K562 (cell line): ENCODE data around the gene CAPN8. TPM values are rescaled to one million over a fixed set of nuclear protein-coding genes. Genes with fewer than 3 reads are reported as not detected.

Experiments
- ATAC-seq: fragments of 200-7000 bp; cut with Tn5 transposase; 3 replicates; pipeline ENCODE4 v1.9.1; 2020; ENCODE audit warnings: moderate library complexity
- BruUV-seq: library from RNA; stranded (reverse); fragments of 400-500 nt; replicated peaks from 2 replicates; lab custom pipeline; 2021; lab: Mats Ljungman, UMichigan
- CTCF ChIA-PET: fragments of 300-600 bp; formaldehyde crosslinking; extraction: SDS; loops from one replicate; lab custom pipeline; 2021; ENCODE audit warnings: low intra/inter-chr PET ratio; lab: Yijun Ruan, JAX
- POLR2A ChIA-PET: fragments of 300-600, 350-650 bp; sonication (Branson Sonifier 250); formaldehyde crosslinking; extraction: SDS; loops from one replicate; lab custom pipeline; 2021; ENCODE audit warnings: antibody characterized with exemption, inconsistent platforms; lab: Yijun Ruan, JAX
- DNase-seq, 4 experiments: peaks; one replicate each; pipeline versions ENCODE4 v3.0.0 to v3.0.0-alpha.2; 2011 to 2018; ENCODE audit warnings: low spot score in 3 of 4, mixed read lengths in 3 of 4; ENCODE audit errors: extremely low read depth in 1 of 4
- FAIRE-seq: peaks from 2 replicates; lab custom pipeline; 2011; peaks lifted over from hg19 to GRCh38; lab: Jason Lieb, UNC
- H2AFZ ChIP-seq: 2 replicates; pipeline ENCODE4 v1.6.0; 2011; ENCODE audit warnings: low read depth, low read length, control low read depth, inconsistent platforms
- H3K27ac ChIP-seq: fragments of 200-600 bp; 3 replicates; pipeline ENCODE4 v1.8.0; 2011; ENCODE audit warnings: low read depth, mild to moderate bottlenecking, control low read depth, inconsistent platforms, low read length, moderate library complexity, mixed read lengths; ENCODE audit errors: extremely low read depth
- H3K27me3 ChIP-seq, 2 experiments: fragments of 300-600 bp in 1 of 2; 2 replicates in 1 of 2; 3 replicates in 1 of 2; pipeline versions ENCODE4 v1.6.0 to v1.8.0; 2011; ENCODE audit warnings: inconsistent platforms in 2 of 2, low read length in 2 of 2, mild to moderate bottlenecking in 1 of 2, mixed read lengths in 1 of 2, moderate library complexity in 1 of 2; ENCODE audit not compliant: control insufficient read depth in 2 of 2, insufficient read depth in 2 of 2
- H3K36me3 ChIP-seq: fragments of 300-600 bp; 3 replicates; pipeline ENCODE4 v1.8.0; 2011; ENCODE audit warnings: mild to moderate bottlenecking, low read length, inconsistent platforms; ENCODE audit not compliant: control insufficient read depth, insufficient read depth
- H3K4me1 ChIP-seq, 2 experiments: fragments of 200-600 bp in 1 of 2; replicated peaks in 1 of 2; 2 replicates in 1 of 2; 3 replicates in 1 of 2; pipeline versions ENCODE4 v1.5.1 to v1.8.0; 2011; ENCODE audit warnings: inconsistent platforms in 2 of 2, low read length in 2 of 2, mild to moderate bottlenecking in 1 of 2, mixed read lengths in 1 of 2, moderate library complexity in 1 of 2; ENCODE audit not compliant: control insufficient read depth in 2 of 2, insufficient read depth in 2 of 2
- H3K4me2 ChIP-seq: 2 replicates; pipeline ENCODE4 v1.6.1; 2011; ENCODE audit warnings: low read length, control low read depth, inconsistent platforms, mixed read lengths; ENCODE audit not compliant: insufficient read depth
- H3K4me3 ChIP-seq: fragments of 200-600 bp; sonication (generic), shearing (Covaris generic); 2 replicates; pipeline ENCODE4 v1.5.1; 2016; ENCODE audit warnings: control low read depth, inconsistent platforms
- H3K79me2 ChIP-seq: fragments of 200-600 bp; 3 replicates; pipeline ENCODE4 v1.8.0; 2011; ENCODE audit warnings: low read length, inconsistent platforms; ENCODE audit not compliant: control insufficient read depth, insufficient read depth
- H3K9ac ChIP-seq, 2 experiments: 2 replicates each; pipeline versions ENCODE4 v1.6.0 to v1.6.1; 2011; ENCODE audit warnings: low read depth in 2 of 2, low read length in 2 of 2, control low read depth in 1 of 2, inconsistent platforms in 1 of 2, mild to moderate bottlenecking in 1 of 2, mixed read lengths in 1 of 2; ENCODE audit not compliant: insufficient read depth in 1 of 2
- H3K9me1 ChIP-seq: one replicate; pipeline ENCODE4 v1.6.0; 2011; ENCODE audit warnings: inconsistent platforms, mild to moderate bottlenecking, low read length, moderate library complexity; ENCODE audit not compliant: control insufficient read depth, insufficient read depth
- H3K9me3 ChIP-seq: replicated peaks from 2 replicates; pipeline ENCODE4 v1.5.1; 2011; ENCODE audit warnings: low read depth, low read length, inconsistent platforms; ENCODE audit not compliant: control insufficient read depth, insufficient read depth
- H4K20me1 ChIP-seq: replicated peaks from 2 replicates; pipeline ENCODE4 v1.6.1; 2011; ENCODE audit warnings: low read length, inconsistent platforms, mixed read lengths; ENCODE audit not compliant: control insufficient read depth, insufficient read depth
- CHD1 ChIP-seq: fragments of 200-600 bp; sonication (generic); IDR thresholded peaks from one replicate; pipeline ENCODE4 v1.6.1; 2012; ENCODE audit warnings: mild to moderate bottlenecking, moderate library complexity, low read length, inconsistent platforms
- FOXK1 ChIP-seq: sonication (generic); formaldehyde crosslinking; IDR thresholded peaks from 2 replicates; pipeline ENCODE4 v1.8.0; 2022; ENCODE audit warnings: missing genetic modification reagents, mild to moderate bottlenecking, borderline replicate concordance
- JUNB ChIP-seq: fragments of 450-650 bp; formaldehyde crosslinking; conservative IDR thresholded peaks from 2 replicates; pipeline ENCODE4 v1.4.0; 2020; ENCODE audit warnings: mild to moderate bottlenecking
- PCBP2 ChIP-seq: fragments of 200-400 bp; formaldehyde crosslinking; IDR thresholded peaks from 2 replicates; pipeline ENCODE4 v1.6.1; 2018; ENCODE audit warnings: low read length, low read depth, mild to moderate bottlenecking, moderate library complexity; ENCODE audit not compliant: poor library complexity, severe bottlenecking
- PHB2 ChIP-seq: fragments of 450-650 bp; IDR thresholded peaks from 2 replicates; pipeline ENCODE4 v1.6.1; 2017; ENCODE audit warnings: low read depth
- PHF20 ChIP-seq: fragments of 450-650 bp; IDR thresholded peaks from 2 replicates; pipeline ENCODE4 v1.6.1; 2018; ENCODE audit not compliant: partially characterized antibody
- RAD51 ChIP-seq: fragments of 450-650 bp; IDR thresholded peaks from 2 replicates; pipeline ENCODE4 v1.7.1; 2016; ENCODE audit warnings: low read depth, mild to moderate bottlenecking, borderline replicate concordance
- SPI1 ChIP-seq: IDR thresholded peaks from 2 replicates; pipeline ENCODE4 v1.6.1; 2011; ENCODE audit warnings: low read depth, low read length, control low read depth, borderline replicate concordance
- STAG1 ChIP-seq: sonication (generic); formaldehyde crosslinking; IDR thresholded peaks from 2 replicates; pipeline ENCODE4 v1.5.0; 2020; ENCODE audit warnings: missing genetic modification reagents, borderline replicate concordance
- TEAD1 ChIP-seq, 2 experiments: fragments of 450-650 bp in 1 of 2; sonication (generic) in 1 of 2; formaldehyde crosslinking; IDR thresholded peaks; 2 replicates each; pipeline versions ENCODE4 v1.4.0 to v1.8.0; 2020 to 2022; ENCODE audit warnings: mild to moderate bottlenecking in 2 of 2, missing genetic modification reagents in 1 of 2
- ZNF239 ChIP-seq: fragments of 250-450 bp; sonication (Bioruptor Pico); IDR thresholded peaks from 2 replicates; pipeline ENCODE4 v1.4.0; 2020; ENCODE audit warnings: mild to moderate bottlenecking
- ZNF76 ChIP-seq: fragments of 250-450 bp; sonication (Bioruptor Pico); IDR thresholded peaks from 2 replicates; pipeline ENCODE4 v1.4.0; 2020; ENCODE audit warnings: mild to moderate bottlenecking, moderate library complexity, borderline replicate concordance
- WGBS: fragments of 100-300 bp; shearing (Covaris generic); methylation state at CpG from one replicate; pipeline ENCODE4 v1.1.6; 2016; ENCODE audit warnings: low coverage, mixed read lengths; ENCODE audit not compliant: insufficient coverage; ENCODE audit errors: missing lambda C conversion rate; 5-methylcytosine and 5-hydroxymethylcytosine counted together
- in situ Hi-C: fragments of 300-500 bp; cut with MboI; formaldehyde crosslinking; loops from 4 replicates; pipeline ENCODE4 v1.15.0; 2018; ENCODE audit warnings: inconsistent platforms, mixed read lengths
- intact Hi-C: fragments of 100-400 bp; cut with micrococcal nuclease; formaldehyde crosslinking; loops from 2 replicates; pipeline ENCODE4 v1.14.2; 2022
- polyA plus RNA-seq, 8 experiments: library from polyadenylated mRNA; depleted of rRNA in 4 of 8; stranded (reverse) in 5 of 8; unstranded in 3 of 8; fragments of >200 nt; fragmentation: Nextera tagmentation in 2 of 8; fragmentation: Illumina TruSeq in 1 of 8; extraction: Ambion mirVana in 2 of 8; extraction: Trizol in 1 of 8; gene quantifications; 2 replicates each; pipeline versions ENCODE4 v1.2.1 to v1.2.3, GENCODE V29; 2011 to 2014; ENCODE audit warnings: inconsistent platforms in 1 of 8, missing spikeins in 1 of 8
- total RNA-seq, 7 experiments: library from RNA; depleted of rRNA in 6 of 7; stranded (reverse); fragments of >200 nt in 6 of 7; fragmentation: Illumina TruSeq in 2 of 7; extraction: Trizol in 2 of 7; gene quantifications; 2 replicates each; pipeline versions ENCODE4 v1.2.1 to v1.2.3, GENCODE V29; 2011 to 2021; ENCODE audit warnings: low replicate concordance in 1 of 7
- TF ChIP-seq, protein P1 (sequence below): sonication (generic); formaldehyde crosslinking; IDR thresholded peaks from 2 replicates; pipeline ENCODE4 v1.8.1; 2023; ENCODE audit warnings: mild to moderate bottlenecking, missing genetic modification reagents, moderate library complexity
- TF ChIP-seq, protein P2 (sequence below), 2 experiments: fragments of 450-650 bp; IDR thresholded peaks; 2 replicates each; pipeline ENCODE4 v1.6.1; 2016; ENCODE audit warnings: mild to moderate bottlenecking in 2 of 2, borderline replicate concordance in 1 of 2, low read depth in 1 of 2, moderate library complexity in 1 of 2

The CAPN8 gene
- total and polyA plus RNA-seq, 9 of the 15 experiments (the other 6 are each of a cell fraction or from before 2014, with no cell fraction given), result 0.06 TPM; not detected in 8

DNA sequence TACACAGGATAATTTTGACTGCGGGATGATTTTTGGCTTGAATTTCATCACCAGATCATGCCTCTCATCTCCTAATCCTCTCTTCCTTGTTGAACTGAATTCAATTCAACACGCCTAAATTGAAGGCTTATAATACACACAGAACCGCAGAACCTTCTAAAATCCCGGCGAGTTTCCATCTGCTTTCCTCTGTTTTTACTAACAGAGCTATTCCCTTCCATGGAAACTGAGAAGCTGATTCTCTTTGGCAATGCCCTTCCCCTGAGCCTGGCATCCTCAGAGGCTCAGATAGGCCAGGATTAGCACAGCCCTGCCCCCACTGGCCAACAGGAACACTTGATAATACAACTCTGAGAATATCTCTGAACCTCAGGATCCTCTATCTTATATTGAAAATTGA, 130.2 kb downstream of the CAPN8 start:
- ATAC-seq, result no peak

More for the DNA sequence above, 130.2 kb downstream of the CAPN8 start:
- POLR2A ChIA-PET, result no interaction called here
- no peak overlapping the region for H3K4me3 ChIP-seq
- no peak for FAIRE-seq
- H3K4me1 ChIP-seq, result no peaks in the 10 kb centered on the region
- no TSS peak for BruUV-seq
- H3K27me3 ChIP-seq, result peaks cover 32 to 53% of the 10 kb centered on the region in 2 experiments
- H3K9me3 ChIP-seq, result no peaks in the 10 kb centered on the region
- no peak overlapping the region for H3K27ac ChIP-seq
- no peak overlapping the region for H3K9ac ChIP-seq
- H2AFZ ChIP-seq, result no peak overlapping the region
- no peak for DNase-seq
- CTCF ChIA-PET, result no interaction called here
- H4K20me1 ChIP-seq, result no peaks in the 10 kb centered on the region
- 0% methylated on average over 5 of the region's 5 CpGs for WGBS
- no peak overlapping the region for H3K4me2 ChIP-seq
- H3K9me1 ChIP-seq, result no peaks in the 10 kb centered on the region
- TF ChIP-seq JUNB (no peak), PCBP2 (no peak), ZNF76 (CRISPR knock-in tag) (no peak), PHB2 (no peak), ZNF239 (CRISPR knock-in tag) (no peak), CHD1 (no peak), SPI1 (no peak), PHF20 (no peak), FOXK1 (CRISPR knock-in tag) (no peak), TEAD1 (CRISPR knock-in tag; IDR thresholded peaks at IDR 0.05) (no peak), RAD51 (no peak), STAG1 (CRISPR knock-in tag) (no peak)
- TF ChIP-seq, protein P1, sequence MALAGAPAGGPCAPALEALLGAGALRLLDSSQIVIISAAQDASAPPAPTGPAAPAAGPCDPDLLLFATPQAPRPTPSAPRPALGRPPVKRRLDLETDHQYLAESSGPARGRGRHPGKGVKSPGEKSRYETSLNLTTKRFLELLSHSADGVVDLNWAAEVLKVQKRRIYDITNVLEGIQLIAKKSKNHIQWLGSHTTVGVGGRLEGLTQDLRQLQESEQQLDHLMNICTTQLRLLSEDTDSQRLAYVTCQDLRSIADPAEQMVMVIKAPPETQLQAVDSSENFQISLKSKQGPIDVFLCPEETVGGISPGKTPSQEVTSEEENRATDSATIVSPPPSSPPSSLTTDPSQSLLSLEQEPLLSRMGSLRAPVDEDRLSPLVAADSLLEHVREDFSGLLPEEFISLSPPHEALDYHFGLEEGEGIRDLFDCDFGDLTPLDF (CRISPR knock-in tag), result no peak
- TF ChIP-seq, protein P2, sequence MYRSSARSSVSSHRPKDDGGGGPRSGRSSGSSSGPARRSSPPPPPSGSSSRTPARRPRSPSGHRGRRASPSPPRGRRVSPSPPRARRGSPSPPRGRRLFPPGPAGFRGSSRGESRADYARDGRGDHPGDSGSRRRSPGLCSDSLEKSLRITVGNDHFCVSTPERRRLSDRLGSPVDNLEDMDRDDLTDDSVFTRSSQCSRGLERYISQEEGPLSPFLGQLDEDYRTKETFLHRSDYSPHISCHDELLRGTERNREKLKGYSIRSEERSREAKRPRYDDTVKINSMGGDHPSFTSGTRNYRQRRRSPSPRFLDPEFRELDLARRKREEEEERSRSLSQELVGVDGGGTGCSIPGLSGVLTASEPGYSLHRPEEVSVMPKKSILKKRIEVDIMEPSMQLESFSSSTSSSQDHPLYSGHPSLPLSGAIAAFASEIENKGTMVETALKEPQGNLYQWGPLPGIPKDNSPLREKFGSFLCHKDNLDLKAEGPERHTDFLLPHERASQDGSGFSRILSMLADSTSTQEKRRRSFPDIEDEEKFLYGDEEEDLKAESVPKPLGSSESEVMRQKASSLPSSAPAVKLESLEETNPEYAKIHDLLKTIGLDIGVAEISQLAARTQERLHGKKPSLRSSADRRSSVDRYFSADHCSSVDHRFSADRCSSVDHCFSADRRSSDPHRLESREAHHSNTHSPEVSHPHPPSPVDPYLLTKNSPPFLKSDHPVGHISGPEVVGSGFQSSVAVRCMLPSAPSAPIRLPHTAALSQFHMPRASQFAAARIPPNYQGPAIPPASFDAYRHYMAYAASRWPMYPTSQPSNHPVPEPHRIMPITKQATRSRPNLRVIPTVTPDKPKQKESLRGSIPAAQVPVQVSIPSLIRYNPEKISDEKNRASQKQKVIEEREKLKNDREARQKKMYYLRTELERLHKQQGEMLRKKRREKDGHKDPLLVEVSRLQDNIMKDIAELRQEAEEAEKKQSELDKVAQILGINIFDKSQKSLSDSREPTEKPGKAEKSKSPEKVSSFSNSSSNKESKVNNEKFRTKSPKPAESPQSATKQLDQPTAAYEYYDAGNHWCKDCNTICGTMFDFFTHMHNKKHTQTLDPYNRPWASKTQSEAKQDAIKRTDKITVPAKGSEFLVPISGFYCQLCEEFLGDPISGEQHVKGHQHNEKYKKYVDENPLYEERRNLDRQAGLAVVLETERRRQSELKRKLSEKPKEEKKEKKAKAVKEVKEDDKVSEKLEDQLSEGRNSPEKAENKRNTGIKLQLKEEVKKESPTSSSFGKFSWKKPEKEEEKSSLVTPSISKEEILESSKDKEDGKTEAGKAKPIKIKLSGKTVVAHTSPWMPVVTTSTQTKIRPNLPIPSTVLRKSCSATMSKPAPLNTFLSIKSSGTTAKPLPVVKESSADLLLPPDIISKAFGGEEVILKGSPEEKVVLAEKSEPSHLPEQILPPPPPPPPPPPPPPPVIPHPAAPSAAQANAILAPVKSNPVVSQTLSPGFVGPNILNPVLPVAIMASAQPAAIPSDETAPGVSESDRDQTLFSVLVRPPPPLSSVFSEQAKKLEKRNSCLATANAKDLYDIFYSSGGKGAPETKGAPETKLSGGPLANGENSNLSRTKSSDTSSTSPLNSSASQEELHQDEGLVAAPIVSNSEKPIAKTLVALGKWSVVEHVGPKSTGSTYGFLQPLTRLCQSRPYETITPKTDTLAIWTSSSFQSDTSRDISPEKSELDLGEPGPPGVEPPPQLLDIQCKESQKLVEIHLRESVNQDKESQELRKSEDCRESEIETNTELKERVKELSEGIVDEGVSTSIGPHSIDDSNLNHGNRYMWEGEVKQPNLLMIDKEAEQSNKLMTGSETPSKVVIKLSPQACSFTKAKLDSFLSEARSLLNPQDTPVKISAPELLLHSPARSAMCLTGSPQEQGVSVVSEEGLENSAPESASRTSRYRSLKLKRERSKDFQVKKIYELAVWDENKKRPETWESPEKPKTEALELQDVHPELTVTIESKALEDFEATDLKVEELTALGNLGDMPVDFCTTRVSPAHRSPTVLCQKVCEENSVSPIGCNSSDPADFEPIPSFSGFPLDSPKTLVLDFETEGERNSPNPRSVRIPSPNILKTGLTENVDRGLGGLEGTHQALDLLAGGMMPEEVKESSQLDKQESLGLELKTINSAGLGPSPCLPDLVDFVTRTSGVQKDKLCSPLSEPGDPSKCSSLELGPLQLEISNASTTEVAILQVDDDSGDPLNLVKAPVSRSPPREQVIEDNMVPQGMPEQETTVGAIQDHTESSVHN (IDR thresholded peaks at IDR 0.05; ENCODE audit: borderline replicate concordance in 1 of 2, low read depth in 1 of 2), result no peak
- TF ChIP-seq, all 486 proteins: peak for 0
- no peaks in the 10 kb centered on the region for H3K79me2 ChIP-seq
- intact Hi-C loops, result no loop called here
- no peaks in the 10 kb centered on the region for H3K36me3 ChIP-seq
- in situ Hi-C loops, result no loop called here
